Measurements from ENCODE around the gene USO1. TPM values are rescaled to one million over a fixed set of nuclear protein-coding genes. Genes with fewer than 3 reads are reported as not detected.
"Not testable (repeated sequence)": the region's sequence is repeated elsewhere in the genome, so short reads cannot be mapped to it uniquely, and the experiment has no call there.

The USO1 gene
- total RNA-seq, 4 donors from 2014 or later: 49.0 to 79.2 (median 69.8) TPM

DNA sequence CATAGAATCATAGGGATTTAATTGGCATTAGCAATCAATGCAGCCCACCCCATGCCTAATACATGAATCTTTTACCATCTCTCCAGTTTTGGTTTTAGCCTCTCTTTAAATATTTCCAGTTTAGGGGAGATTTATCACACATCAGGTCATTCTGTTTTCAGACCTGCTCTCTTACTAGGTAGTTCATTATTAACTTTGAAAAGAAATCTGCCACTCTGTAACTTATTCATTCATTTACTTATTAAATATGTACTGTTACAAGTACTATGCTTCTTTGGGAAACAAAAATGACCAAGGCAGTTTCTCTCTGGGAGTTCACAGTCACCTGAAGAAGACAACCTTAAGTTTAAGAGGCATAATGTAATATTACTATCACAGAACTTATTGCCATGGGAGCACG, 62.1 kb downstream of the USO1 start:
- peaks cover 3 to 98% (median 15%) of the 10 kb centered on the region in 3 donors for H3K36me3 ChIP-seq
- 100% methylated on average over 1 of the region's 1 CpG for WGBS, 2 donors
- no peak overlapping the region for H3K4me3 ChIP-seq
- DNase-seq: no peak
- H3K27ac ChIP-seq: no peak overlapping the region
- no peaks in the 10 kb centered on the region for H3K4me1 ChIP-seq
- H3K9me3 ChIP-seq: no peaks in the 10 kb centered on the region
- TF ChIP-seq CTCF (IDR thresholded peaks at IDR 0.05): no peak
- TF ChIP-seq POLR2A (IDR thresholded peaks at IDR 0.05): no peak
- intact Hi-C loops (cut with DNase I): no loop called here
- no peaks in the 10 kb centered on the region for H3K27me3 ChIP-seq

DNA sequence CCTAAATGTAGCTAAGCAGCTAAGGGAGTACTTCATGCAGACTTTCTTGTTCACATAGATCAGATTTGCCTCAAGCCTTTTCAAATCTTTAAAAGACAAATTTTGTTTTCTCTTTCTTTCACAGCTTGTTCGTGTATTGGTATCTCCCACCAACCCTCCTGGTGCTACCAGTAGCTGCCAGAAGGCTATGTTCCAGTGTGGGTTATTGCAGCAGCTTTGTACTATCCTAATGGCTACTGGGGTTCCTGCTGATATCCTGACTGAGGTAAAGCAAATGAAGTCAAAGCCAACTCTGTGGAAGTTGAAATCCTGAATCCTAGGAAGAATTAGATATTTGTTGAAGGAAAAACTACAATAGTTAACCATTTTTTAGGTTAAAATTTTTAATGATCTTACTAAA, 62.6 kb downstream of the USO1 start:
- no peak overlapping the region for H3K4me3 ChIP-seq
- intact Hi-C loops (cut with DNase I): no loop called here
- H3K27ac ChIP-seq: no peak overlapping the region
- no peak for DNase-seq
- peaks cover 3 to 97% (median 15%) of the 10 kb centered on the region in 3 donors for H3K36me3 ChIP-seq
- H3K27me3 ChIP-seq: no peaks in the 10 kb centered on the region
- no peaks in the 10 kb centered on the region for H3K9me3 ChIP-seq
- WGBS, 2 donors: 73 to 80% methylated on average over 1 of the region's 1 CpG
- no peaks in the 10 kb centered on the region for H3K4me1 ChIP-seq
- no peak for TF ChIP-seq POLR2A (IDR thresholded peaks at IDR 0.05)
- no peak for TF ChIP-seq CTCF (IDR thresholded peaks at IDR 0.05)

DNA sequence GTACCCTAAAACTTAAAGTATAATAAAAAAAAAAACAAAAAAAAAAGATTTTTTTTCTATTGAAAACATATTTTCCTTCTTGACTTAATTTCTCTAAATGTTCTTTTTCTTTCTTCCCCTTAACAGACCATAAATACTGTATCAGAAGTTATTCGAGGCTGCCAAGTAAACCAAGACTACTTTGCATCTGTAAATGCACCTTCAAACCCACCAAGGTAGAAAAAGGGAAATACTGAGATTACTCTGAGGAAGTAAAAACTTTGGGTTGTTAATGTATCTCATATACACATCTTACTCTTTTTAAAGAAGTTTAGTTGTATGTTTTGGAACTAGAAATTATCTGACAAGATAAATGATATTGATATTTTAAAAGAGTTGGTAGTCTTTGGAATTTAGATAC, 65.6 kb downstream of the USO1 start:
- Histone ChIP-seq H3K4me3 (no peak overlapping the region), H3K36me3 (peaks cover 0 to 97% (median 3%) of the 10 kb centered on the region in 3 donors), H3K27me3 (no peaks in the 10 kb centered on the region), H3K4me1 (no peaks in the 10 kb centered on the region), H3K9me3 (no peaks in the 10 kb centered on the region), H3K27ac (no peak overlapping the region)
- no peak for DNase-seq
- WGBS, 2 donors: 79 to 94% methylated on average over 1 of the region's 1 CpG
- intact Hi-C loops (cut with DNase I): no loop called here
- TF ChIP-seq POLR2A (IDR thresholded peaks at IDR 0.05) (no peak), CTCF (IDR thresholded peaks at IDR 0.05) (no peak)

DNA sequence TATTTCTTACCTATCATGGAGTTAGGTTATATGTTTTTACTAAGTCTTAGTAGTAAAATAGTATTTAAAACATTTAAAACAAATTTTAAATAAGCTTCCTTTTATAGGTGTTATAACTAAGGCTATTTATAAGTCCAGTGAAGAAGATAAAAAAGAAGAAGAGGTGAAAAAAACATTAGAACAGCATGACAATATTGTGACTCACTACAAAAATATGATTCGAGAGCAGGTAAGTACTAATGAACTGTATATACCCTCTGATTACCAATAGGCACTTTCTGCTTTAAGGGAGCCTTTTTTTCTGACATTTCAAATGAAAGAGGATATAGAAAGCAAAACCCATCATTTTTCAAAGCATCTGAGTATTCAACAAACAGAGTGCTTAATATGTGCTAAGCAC, 76.6 kb downstream of the USO1 start:
- WGBS, 2 donors: 36 to 75% methylated on average over 1 of the region's 1 CpG
- DNase-seq: no peak
- H3K4me3 ChIP-seq: no peak overlapping the region
- H3K4me1 ChIP-seq: no peaks in the 10 kb centered on the region
- no peaks in the 10 kb centered on the region for H3K27me3 ChIP-seq
- no peak for TF ChIP-seq CTCF (IDR thresholded peaks at IDR 0.05)
- TF ChIP-seq POLR2A (IDR thresholded peaks at IDR 0.05): no peak
- H3K27ac ChIP-seq: no peak overlapping the region
- intact Hi-C loops (cut with DNase I): no loop called here
- H3K9me3 ChIP-seq: no peaks in the 10 kb centered on the region
- H3K36me3 ChIP-seq: peaks cover 0 to 77% (median 16%) of the 10 kb centered on the region in 3 donors

DNA sequence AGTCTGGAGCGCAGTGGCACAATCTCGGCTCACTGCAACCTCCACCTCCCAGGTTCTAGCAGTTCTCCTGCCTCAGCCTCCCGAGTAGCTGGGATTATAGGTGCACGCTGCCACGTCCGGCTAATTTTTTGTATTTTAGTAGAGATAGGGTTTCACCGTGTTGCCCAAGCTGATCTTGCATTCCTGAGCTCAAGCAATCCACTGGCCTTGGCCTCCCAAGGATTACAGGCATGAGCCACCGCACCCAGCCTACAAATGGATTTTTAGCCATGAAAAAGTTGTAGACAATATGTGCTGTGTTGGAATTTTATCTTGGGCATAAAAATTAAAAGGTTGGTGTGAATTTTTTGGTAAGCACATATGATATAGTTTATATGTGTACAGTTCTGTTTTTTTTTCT, 81.7 kb downstream of the USO1 start:
- H3K9me3 ChIP-seq; DNase-seq; H3K4me3 ChIP-seq; intact Hi-C loops (cut with DNase I); H3K4me1 ChIP-seq; H3K27me3 ChIP-seq; H3K27ac ChIP-seq: not testable (repeated sequence)
- WGBS, 2 donors: 88 to 96% methylated on average over 8 of the region's 8 CpGs
- peaks cover 0 to 100% (median 17%) of the 10 kb centered on the region in 3 donors for H3K36me3 ChIP-seq

GRCh38 chr4:75817901-75818300, 93.5 kb downstream of the USO1 start:
- DNase-seq: no peak
- no peak overlapping the region for H3K4me3 ChIP-seq
- WGBS, 2 donors: 95 to 100% methylated on average over 1 to 2 of the region's 2 CpGs
- no peak overlapping the region for H3K27ac ChIP-seq
- peaks cover 0 to 32% (median 0%) of the 10 kb centered on the region in 3 donors for H3K36me3 ChIP-seq
- no peaks in the 10 kb centered on the region for H3K27me3 ChIP-seq
- no peaks in the 10 kb centered on the region for H3K4me1 ChIP-seq
- TF ChIP-seq CTCF (IDR thresholded peaks at IDR 0.05) (no peak), POLR2A (IDR thresholded peaks at IDR 0.05) (no peak)
- intact Hi-C loops (cut with DNase I): no loop called here
- H3K9me3 ChIP-seq: no peaks in the 10 kb centered on the region
